Sigmoid colon (tissue), 7 donors: Measurements from ENCODE around the gene RPIA. TPM values are rescaled to one million over a fixed set of nuclear protein-coding genes. Genes with fewer than 3 reads are reported as not detected.
"Not testable (repeated sequence)": the region's sequence is repeated elsewhere in the genome, so short reads cannot be mapped to it uniquely, and the experiment has no call there.

Experiments used
- DNase-seq: peaks from one replicate; pipeline ENCODE4 v3.0.0-alpha.2; 2019
- H3K27ac ChIP-seq, 4 donors: fragments of 200-600 bp; sonication (generic); one replicate each; pipeline ENCODE4 v1.5.1; 2016 to 2019; ENCODE audit warnings: mild to moderate bottlenecking in 1 of 4
- H3K27me3 ChIP-seq, 3 donors: fragments of 200-600 bp; sonication (generic); one replicate each; pipeline ENCODE4 v1.5.1; 2019; ENCODE audit warnings: mild to moderate bottlenecking in 1 of 3
- H3K36me3 ChIP-seq, 4 donors: fragments of 200-600 bp; sonication (generic); one replicate each; pipeline ENCODE4 v1.5.1; 2016 to 2019
- H3K4me1 ChIP-seq, 4 donors: fragments of 200-600 bp; sonication (generic); one replicate each; pipeline ENCODE4 v1.5.1; 2017 to 2019
- H3K4me3 ChIP-seq, 4 donors: fragments of 200-600 bp; sonication (generic); one replicate each; pipeline ENCODE4 v1.5.1; 2017 to 2019; ENCODE audit warnings: mild to moderate bottlenecking in 2 of 4, moderate library complexity in 1 of 4
- H3K9me3 ChIP-seq, 4 donors: fragments of 200-600 bp in 3 of 4; sonication (generic) in 3 of 4; one replicate each; pipeline versions ENCODE4 v1.5.1 to v1.6.1; 2013 to 2019
- EP300 ChIP-seq, 4 donors: sonication (generic); formaldehyde crosslinking; IDR thresholded peaks; one replicate each; pipeline ENCODE4 v1.6.1; 2017; ENCODE audit warnings: antibody characterized with exemption in 4 of 4
- POLR2A ChIP-seq, 2 donors: fragments of 450-650 bp; IDR thresholded peaks; one replicate each; pipeline ENCODE4 v1.6.1; 2016; ENCODE audit warnings: antibody characterized with exemption in 2 of 2, mild to moderate bottlenecking in 2 of 2, moderate library complexity in 2 of 2
- POLR2AphosphoS5 ChIP-seq, 4 donors: sonication (generic); formaldehyde crosslinking; IDR thresholded peaks; one replicate each; pipeline ENCODE4 v1.6.1; 2017; ENCODE audit warnings: antibody characterized with exemption in 4 of 4
- WGBS, 2 donors: extraction: QIAGEN DNeasy Blood & Tissue Kit; methylation state at CpG; one replicate each; pipeline ENCODE4 v1.1.7; 2013; 5-methylcytosine and 5-hydroxymethylcytosine counted together
- intact Hi-C: fragments of 100-400 bp; cut with DNase I; formaldehyde crosslinking; loops from one replicate; pipeline ENCODE4 v1.15.1; 2023
- polyA plus RNA-seq, 3 donors: library from polyadenylated mRNA; stranded (reverse); fragments of 200-250 nt; gene quantifications; one replicate each; pipeline ENCODE4 v1.2.3, GENCODE V29; 2013
- total RNA-seq, 4 donors: library from RNA; depleted of rRNA; stranded (reverse); fragments of >200 nt; gene quantifications; one replicate each; pipeline ENCODE4 v1.1.0, GENCODE V29; 2016
- TF ChIP-seq, protein P1 (sequence below), 4 experiments: fragments of 450-650 bp in 3 of 4; fragments of 200-600 bp in 1 of 4; IDR thresholded peaks; one replicate each; pipeline ENCODE4 v1.5.1; 2016 to 2019; ENCODE audit warnings: antibody characterized with exemption in 4 of 4, mild to moderate bottlenecking in 3 of 4, moderate library complexity in 2 of 4
- donor health status: healthy with polysubstance abuse.
- donor health status: Bipolar disorder and iron deficiency.
- donor health status: healthy.

The RPIA gene
- total RNA-seq (1 to 10 TPM; 1.1 to 8.2 (median 5.1) TPM), polyA plus RNA-seq (10 to 100 TPM; 21.0 to 38.3 (median 22.7) TPM)

- peak within 1 kb of the TSS; percentile 65 to 80 (median 76) for H3K4me3 ChIP-seq
- TF ChIP-seq POLR2A (IDR thresholded peaks at IDR 0.05) (peak; percentile 38 to 43), EP300 (IDR thresholded peaks at IDR 0.05) (peak in 1 of 4 donors; percentile 66), POLR2AphosphoS5 (IDR thresholded peaks at IDR 0.05) (peak; percentile 62 to 81 (median 74))
- TF ChIP-seq, protein P1, sequence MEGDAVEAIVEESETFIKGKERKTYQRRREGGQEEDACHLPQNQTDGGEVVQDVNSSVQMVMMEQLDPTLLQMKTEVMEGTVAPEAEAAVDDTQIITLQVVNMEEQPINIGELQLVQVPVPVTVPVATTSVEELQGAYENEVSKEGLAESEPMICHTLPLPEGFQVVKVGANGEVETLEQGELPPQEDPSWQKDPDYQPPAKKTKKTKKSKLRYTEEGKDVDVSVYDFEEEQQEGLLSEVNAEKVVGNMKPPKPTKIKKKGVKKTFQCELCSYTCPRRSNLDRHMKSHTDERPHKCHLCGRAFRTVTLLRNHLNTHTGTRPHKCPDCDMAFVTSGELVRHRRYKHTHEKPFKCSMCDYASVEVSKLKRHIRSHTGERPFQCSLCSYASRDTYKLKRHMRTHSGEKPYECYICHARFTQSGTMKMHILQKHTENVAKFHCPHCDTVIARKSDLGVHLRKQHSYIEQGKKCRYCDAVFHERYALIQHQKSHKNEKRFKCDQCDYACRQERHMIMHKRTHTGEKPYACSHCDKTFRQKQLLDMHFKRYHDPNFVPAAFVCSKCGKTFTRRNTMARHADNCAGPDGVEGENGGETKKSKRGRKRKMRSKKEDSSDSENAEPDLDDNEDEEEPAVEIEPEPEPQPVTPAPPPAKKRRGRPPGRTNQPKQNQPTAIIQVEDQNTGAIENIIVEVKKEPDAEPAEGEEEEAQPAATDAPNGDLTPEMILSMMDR (IDR thresholded peaks at IDR 0.05): peak in 3 of 4 experiments; percentile 13 to 50 (median 23)
- 0 to 1% methylated on average over 71 of the region's 71 CpGs for WGBS, 2 donors
- H3K27ac ChIP-seq: peak within 1 kb of the TSS; percentile 73 to 84 (median 80)
- H3K4me1 ChIP-seq: peaks cover 0 to 26% (median 24%) of the 10 kb centered on the region in 4 donors
- no peaks in the 10 kb centered on the region for H3K9me3 ChIP-seq
- peak; percentile 99 for DNase-seq
- no peaks in the 10 kb centered on the region for H3K36me3 ChIP-seq
- no peaks in the 10 kb centered on the region for H3K27me3 ChIP-seq
- intact Hi-C loops: loop anchor here (1.0 kb wide), 1 partner anchor 62 kb away; no protein-coding TSS in a partner anchor
Observed at GRCh38 chr2:88691339-88692183, at the start of gene RPIA. RPIA (plus strand) TSS chr2:88691673; CDS start chr2:88691699, 26 bp downstream.

DNA sequence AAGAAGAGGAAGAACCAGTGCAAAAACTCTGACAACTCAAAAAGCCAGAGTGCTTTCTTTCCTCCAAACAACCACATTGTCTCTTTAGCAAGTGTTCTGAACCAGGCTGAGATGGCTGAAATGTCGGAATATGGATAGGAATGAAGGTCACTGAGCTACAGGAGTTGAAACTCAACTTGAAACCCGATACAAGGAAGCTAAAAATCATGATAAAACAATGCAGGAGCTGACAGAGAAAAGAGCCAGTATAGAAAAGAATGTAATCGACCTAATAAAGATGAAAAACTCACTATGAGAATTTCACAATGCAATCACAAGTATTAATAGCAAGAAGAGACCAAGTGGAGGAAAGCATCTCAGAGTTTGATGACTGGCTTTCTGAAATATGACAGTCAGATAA, 49.2 kb upstream of the RPIA start:
- WGBS, 2 donors: 71 to 77% methylated on average over 3 of the region's 3 CpGs
- DNase-seq: no peak
- H3K27ac ChIP-seq: no peak overlapping the region
- no peaks in the 10 kb centered on the region for H3K36me3 ChIP-seq
- no peak for TF ChIP-seq EP300 (IDR thresholded peaks at IDR 0.05)
- TF ChIP-seq POLR2A (IDR thresholded peaks at IDR 0.05): no peak
- TF ChIP-seq, protein P1 (IDR thresholded peaks at IDR 0.05): no peak
- no peak for TF ChIP-seq POLR2AphosphoS5 (IDR thresholded peaks at IDR 0.05)
- intact Hi-C loops: no loop called here
- H3K4me1 ChIP-seq: no peaks in the 10 kb centered on the region
- H3K27me3 ChIP-seq: no peaks in the 10 kb centered on the region
- H3K9me3 ChIP-seq: no peaks in the 10 kb centered on the region
- no peak overlapping the region for H3K4me3 ChIP-seq

DNA sequence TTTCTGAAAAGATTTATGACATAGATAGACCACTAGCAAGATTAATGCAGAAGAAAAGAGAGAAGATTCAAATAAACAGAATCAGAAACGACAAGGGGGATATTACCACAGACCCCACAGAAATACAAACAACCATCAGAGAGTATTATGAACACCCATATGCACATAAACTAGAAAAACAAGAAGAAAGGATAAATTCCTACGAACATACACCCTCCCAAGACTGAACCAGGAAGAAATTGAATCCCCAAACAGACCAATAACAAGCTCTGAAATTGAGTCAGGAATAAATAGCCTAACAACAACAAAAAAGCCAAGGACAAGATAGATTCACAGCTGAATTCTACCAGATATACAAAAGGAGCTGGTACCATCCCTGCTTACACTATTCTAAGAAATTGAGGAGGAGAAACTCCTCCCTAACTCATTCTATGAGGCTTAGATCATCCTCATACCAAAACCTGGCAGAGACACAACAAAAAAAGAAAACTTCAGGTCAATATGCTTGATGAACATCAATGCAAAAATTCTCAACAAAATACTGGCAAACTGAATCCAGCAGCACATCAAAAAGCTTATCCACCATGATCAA, 46.1 kb upstream of the RPIA start:
- H3K27me3 ChIP-seq, H3K27ac ChIP-seq, H3K9me3 ChIP-seq, H3K36me3 ChIP-seq, intact Hi-C loops, H3K4me3 ChIP-seq, H3K4me1 ChIP-seq, DNase-seq: not testable (repeated sequence)
- WGBS, 2 donors: 67 to 68% methylated on average over 2 of the region's 2 CpGs

DNA sequence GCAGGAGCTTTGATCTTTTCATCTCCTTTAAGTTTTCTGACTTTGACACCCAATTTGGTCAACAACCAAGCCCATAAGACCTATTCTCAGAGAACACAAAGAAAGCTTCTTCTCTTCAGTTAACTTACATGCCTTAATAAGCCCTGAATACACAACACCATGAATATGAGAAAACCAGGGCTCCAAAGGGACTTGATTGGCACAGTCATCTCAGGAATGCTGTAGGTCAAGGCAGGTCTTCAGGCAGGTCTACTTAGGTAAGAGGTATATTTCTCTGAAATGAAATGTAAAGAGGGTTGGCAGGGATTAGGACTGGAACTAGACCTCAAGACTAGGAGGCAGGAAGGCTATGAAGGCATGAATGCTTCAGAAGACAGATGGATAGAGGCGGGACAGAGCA, 39.8 kb upstream of the RPIA start:
- Histone ChIP-seq H3K27ac (no peak overlapping the region), H3K4me1 (no peaks in the 10 kb centered on the region), H3K9me3 (no peaks in the 10 kb centered on the region), H3K27me3 (no peaks in the 10 kb centered on the region), H3K4me3 (no peak overlapping the region), H3K36me3 (no peaks in the 10 kb centered on the region)
- intact Hi-C loops: no loop called here
- no peak for DNase-seq
- no peak for TF ChIP-seq POLR2AphosphoS5 (IDR thresholded peaks at IDR 0.05)
- no peak for TF ChIP-seq EP300 (IDR thresholded peaks at IDR 0.05)
- TF ChIP-seq, protein P1 (IDR thresholded peaks at IDR 0.05): no peak
- no peak for TF ChIP-seq POLR2A (IDR thresholded peaks at IDR 0.05)
- 87 to 94% methylated on average over 1 of the region's 1 CpG for WGBS, 2 donors

DNA sequence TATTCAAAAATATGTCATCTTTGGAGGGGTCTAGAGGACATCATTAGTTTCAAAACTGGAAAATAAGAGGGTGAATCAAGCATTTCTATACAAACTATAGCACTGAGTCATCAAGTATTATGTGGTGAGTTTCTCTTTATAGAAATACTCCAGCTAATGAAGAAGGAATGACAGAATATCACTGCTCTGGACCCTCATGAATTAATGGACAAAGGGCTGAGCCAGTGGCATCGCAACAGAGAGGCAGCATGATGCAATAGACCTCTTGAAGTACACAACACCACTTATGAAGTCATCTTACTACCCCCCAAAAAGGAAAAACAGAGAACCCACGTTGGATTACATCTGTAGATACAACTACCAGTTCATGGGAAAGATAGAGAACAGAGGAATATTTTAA, 36.8 kb upstream of the RPIA start:
- Histone ChIP-seq H3K36me3 (no peaks in the 10 kb centered on the region), H3K4me1 (no peaks in the 10 kb centered on the region), H3K27ac (no peak overlapping the region), H3K27me3 (no peaks in the 10 kb centered on the region), H3K9me3 (no peaks in the 10 kb centered on the region), H3K4me3 (no peak overlapping the region)
- 77 to 83% methylated on average over 2 of the region's 2 CpGs for WGBS, 2 donors
- TF ChIP-seq POLR2AphosphoS5 (IDR thresholded peaks at IDR 0.05) (no peak), POLR2A (IDR thresholded peaks at IDR 0.05) (no peak), EP300 (IDR thresholded peaks at IDR 0.05) (no peak)
- TF ChIP-seq, protein P1 (IDR thresholded peaks at IDR 0.05): no peak
- intact Hi-C loops: no loop called here
- no peak for DNase-seq
